Upper lobe of left lung (tissue), 4 donors: ENCODE results near the gene DOCK4.

Experiments used
- CTCF ChIP-seq, 6 experiments: fragments of 450-650 bp in 4 of 6; fragments of 200-600 bp in 2 of 6; sonication (generic) in 2 of 6; IDR thresholded peaks; one replicate each; pipeline ENCODE4 v1.5.1; 2016 to 2019; ENCODE audit warnings: antibody characterized with exemption in 6 of 6
- EP300 ChIP-seq, 4 donors: sonication (generic); formaldehyde crosslinking; IDR thresholded peaks; one replicate each; pipeline ENCODE4 v1.5.1; 2017; ENCODE audit warnings: antibody characterized with exemption in 4 of 4, control low read depth in 2 of 4
- POLR2A ChIP-seq, 4 donors: fragments of 450-650 bp; IDR thresholded peaks; one replicate each; pipeline ENCODE4 v1.5.1; 2016 to 2017; ENCODE audit warnings: antibody characterized with exemption in 4 of 4, mild to moderate bottlenecking in 2 of 4
- POLR2AphosphoS5 ChIP-seq, 2 donors: sonication (generic); formaldehyde crosslinking; IDR thresholded peaks; one replicate each; pipeline ENCODE4 v1.5.1; 2017; ENCODE audit warnings: antibody characterized with exemption in 2 of 2

GRCh38 chr7:112067632-112068540 is 138.3 kb downstream of the DOCK4 start:
- TF ChIP-seq POLR2A (IDR thresholded peaks at IDR 0.05) (no peak), POLR2AphosphoS5 (IDR thresholded peaks at IDR 0.05) (no peak), CTCF (IDR thresholded peaks at IDR 0.05) (no peak), EP300 (IDR thresholded peaks at IDR 0.05) (no peak)
